ENCODE results near the gene NR5A1. TPM values are rescaled to one million over a fixed set of nuclear protein-coding genes. Genes with fewer than 3 reads are reported as not detected.

Gene NR5A1
- not detected for total RNA-seq
- long read RNA-seq: 0 reads

GRCh38 chr9:124506931-124507879 lies at the start of gene NR5A1:
NR5A1 (minus strand) TSS chr9:124507399; CDS start chr9:124503395, 4,004 bp downstream.
- DNase-seq (no peak), ATAC-seq (peak; percentile 5)
- Histone ChIP-seq H3K4me1 (peaks cover 5% of the 10 kb centered on the region), H3K36me3 (no peaks in the 10 kb centered on the region), H3K9me3 (no peaks in the 10 kb centered on the region), H3K27me3 (peaks cover 32% of the 10 kb centered on the region), H3K4me3 (no peak within 1 kb of the TSS), H3K27ac (no peak within 1 kb of the TSS)
- TF ChIP-seq, protein P1, sequence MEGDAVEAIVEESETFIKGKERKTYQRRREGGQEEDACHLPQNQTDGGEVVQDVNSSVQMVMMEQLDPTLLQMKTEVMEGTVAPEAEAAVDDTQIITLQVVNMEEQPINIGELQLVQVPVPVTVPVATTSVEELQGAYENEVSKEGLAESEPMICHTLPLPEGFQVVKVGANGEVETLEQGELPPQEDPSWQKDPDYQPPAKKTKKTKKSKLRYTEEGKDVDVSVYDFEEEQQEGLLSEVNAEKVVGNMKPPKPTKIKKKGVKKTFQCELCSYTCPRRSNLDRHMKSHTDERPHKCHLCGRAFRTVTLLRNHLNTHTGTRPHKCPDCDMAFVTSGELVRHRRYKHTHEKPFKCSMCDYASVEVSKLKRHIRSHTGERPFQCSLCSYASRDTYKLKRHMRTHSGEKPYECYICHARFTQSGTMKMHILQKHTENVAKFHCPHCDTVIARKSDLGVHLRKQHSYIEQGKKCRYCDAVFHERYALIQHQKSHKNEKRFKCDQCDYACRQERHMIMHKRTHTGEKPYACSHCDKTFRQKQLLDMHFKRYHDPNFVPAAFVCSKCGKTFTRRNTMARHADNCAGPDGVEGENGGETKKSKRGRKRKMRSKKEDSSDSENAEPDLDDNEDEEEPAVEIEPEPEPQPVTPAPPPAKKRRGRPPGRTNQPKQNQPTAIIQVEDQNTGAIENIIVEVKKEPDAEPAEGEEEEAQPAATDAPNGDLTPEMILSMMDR (IDR thresholded peaks at IDR 0.05): no peak
- intact Hi-C loops (cut with DNase I): no loop called here

- Histone ChIP-seq H3K27me3 (no peaks in the 10 kb centered on the region), H3K4me1 (no peaks in the 10 kb centered on the region), H3K4me3 (no peak overlapping the region), H3K27ac (no peak overlapping the region), H3K36me3 (no peaks in the 10 kb centered on the region), H3K9me3 (no peaks in the 10 kb centered on the region)
- TF ChIP-seq, protein P1 (IDR thresholded peaks at IDR 0.05): no peak
- no peak for DNase-seq
- ATAC-seq: no peak
- intact Hi-C loops (cut with DNase I): no loop called here
Measured at GRCh38 chr9:124555043-124555442, 47.8 kb upstream of the NR5A1 start.

DNA sequence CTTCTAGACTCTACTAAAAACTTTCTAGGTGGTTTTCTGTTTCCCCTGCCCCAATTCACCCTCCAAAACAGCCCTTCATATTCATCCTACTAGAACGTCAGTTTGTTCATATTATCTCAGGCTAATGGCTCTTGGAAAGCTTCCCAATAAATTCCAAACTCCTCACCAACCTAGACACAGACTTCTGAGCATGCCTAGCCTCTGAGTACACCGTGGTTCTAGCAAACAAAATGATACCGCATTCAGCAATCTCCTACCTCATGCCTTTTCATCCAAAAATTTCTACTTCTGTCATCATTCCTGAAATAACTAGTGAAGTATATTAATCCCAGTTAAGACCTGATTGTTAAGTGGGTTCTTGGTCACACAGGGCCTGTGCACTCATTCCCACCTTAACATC lies 46.5 kb upstream of the NR5A1 start:
- no peak overlapping the region for H3K27ac ChIP-seq
- TF ChIP-seq, protein P1 (IDR thresholded peaks at IDR 0.05): no peak
- no peak for DNase-seq
- no peaks in the 10 kb centered on the region for H3K4me1 ChIP-seq
- H3K36me3 ChIP-seq: no peaks in the 10 kb centered on the region
- no peaks in the 10 kb centered on the region for H3K9me3 ChIP-seq
- no peaks in the 10 kb centered on the region for H3K27me3 ChIP-seq
- H3K4me3 ChIP-seq: no peak overlapping the region
- intact Hi-C loops (cut with DNase I): no loop called here
- ATAC-seq: no peak

DNA sequence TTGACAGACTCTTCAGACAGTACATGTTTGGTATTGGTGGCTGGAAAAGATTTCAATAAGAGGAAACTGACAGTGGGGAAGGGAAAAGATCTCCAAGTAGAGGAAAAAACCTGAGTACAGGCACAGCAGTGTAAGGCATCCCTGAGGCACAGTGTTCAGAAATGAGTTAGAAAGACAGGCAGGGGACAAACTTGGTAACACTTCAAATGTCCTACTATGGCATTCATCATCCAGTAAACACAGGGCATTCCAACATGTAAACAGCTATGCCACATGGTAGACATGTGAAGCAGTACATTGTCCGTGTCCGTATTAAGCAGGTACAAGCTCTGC lies 45.0 kb upstream of the NR5A1 start:
- no peaks in the 10 kb centered on the region for H3K4me1 ChIP-seq
- intact Hi-C loops (cut with DNase I): no loop called here

GRCh38 chr9:124551472-124552272 lies 44.5 kb upstream of the NR5A1 start:
- ATAC-seq (peak; percentile 91), DNase-seq (peak; percentile 67)
- H3K27me3 ChIP-seq: no peaks in the 10 kb centered on the region
- no peaks in the 10 kb centered on the region for H3K36me3 ChIP-seq
- intact Hi-C loops (cut with DNase I): no loop called here
- H3K4me3 ChIP-seq: no peak overlapping the region
- TF ChIP-seq, protein P1 (IDR thresholded peaks at IDR 0.05): peak; percentile 49
- H3K27ac ChIP-seq: no peak overlapping the region
- H3K9me3 ChIP-seq: no peaks in the 10 kb centered on the region
- no peaks in the 10 kb centered on the region for H3K4me1 ChIP-seq

More for the DNA sequence above, 45.0 kb upstream of the NR5A1 start:
- Histone ChIP-seq H3K27me3 (no peaks in the 10 kb centered on the region), H3K27ac (no peak overlapping the region), H3K4me3 (no peak overlapping the region), H3K9me3 (no peaks in the 10 kb centered on the region), H3K36me3 (no peaks in the 10 kb centered on the region)
- TF ChIP-seq, protein P1 (IDR thresholded peaks at IDR 0.05): no peak
- ATAC-seq (no peak), DNase-seq (no peak)
